ENCODE data around the gene MID2.

MID2 gene

GRCh38 chrX:107818900-107819521 lies 6.7 kb upstream of the MID2 start:
- DNase-seq (ENCODE audit: low read depth in 1 of 2, low spot score in 1 of 2) = no peak
- Histone ChIP-seq H3K27me3 (ENCODE audit: insufficient read depth, poor library complexity, severe bottlenecking) (no peaks in the 10 kb centered on the region), H3K4me3 (replicated peaks; ENCODE audit: insufficient read depth, low read length) (no peak overlapping the region), H3K27ac (replicated peaks) (no peak overlapping the region)
- TF ChIP-seq REST (IDR thresholded peaks at IDR 0.05; ENCODE audit: insufficient replicate concordance, low read depth) = no peak
- TF ChIP-seq POLR2AphosphoS5 (IDR thresholded peaks at IDR 0.05; ENCODE audit: low read depth) = no peak
- no peak for TF ChIP-seq GABPA (IDR thresholded peaks at IDR 0.05; ENCODE audit: low read depth)
- no peak for TF ChIP-seq SPI1 (IDR thresholded peaks at IDR 0.05; ENCODE audit: borderline replicate concordance, low read depth)
- TF ChIP-seq CTCF (IDR thresholded peaks at IDR 0.05; ENCODE audit: insufficient read depth, low read length) = no peak

GRCh38 chrX:107823042-107823441 lies 2.6 kb upstream of the MID2 start:
- TF ChIP-seq REST (IDR thresholded peaks at IDR 0.05; ENCODE audit: insufficient replicate concordance, low read depth) (no peak), CTCF (IDR thresholded peaks at IDR 0.05; ENCODE audit: insufficient read depth, low read length) (no peak), GABPA (IDR thresholded peaks at IDR 0.05; ENCODE audit: low read depth) (no peak), POLR2AphosphoS5 (IDR thresholded peaks at IDR 0.05; ENCODE audit: low read depth) (no peak), SPI1 (IDR thresholded peaks at IDR 0.05; ENCODE audit: borderline replicate concordance, low read depth) (no peak)
- H3K4me3 ChIP-seq (replicated peaks; ENCODE audit: insufficient read depth, low read length) = no peak overlapping the region
- DNase-seq (ENCODE audit: low read depth in 1 of 2, low spot score in 1 of 2) = no peak
- peaks cover 2% of the 10 kb centered on the region for H3K27me3 ChIP-seq (ENCODE audit: insufficient read depth, poor library complexity, severe bottlenecking)
- H3K27ac ChIP-seq (replicated peaks) = no peak overlapping the region

GRCh38 chrX:107823456-107823855 lies 2.2 kb upstream of the MID2 start:
- no peak for DNase-seq (ENCODE audit: low read depth in 1 of 2, low spot score in 1 of 2)
- H3K27ac ChIP-seq (replicated peaks) = no peak overlapping the region
- no peak overlapping the region for H3K4me3 ChIP-seq (replicated peaks; ENCODE audit: insufficient read depth, low read length)
- peaks cover 2% of the 10 kb centered on the region for H3K27me3 ChIP-seq (ENCODE audit: insufficient read depth, poor library complexity, severe bottlenecking)
- no peak for TF ChIP-seq SPI1 (IDR thresholded peaks at IDR 0.05; ENCODE audit: borderline replicate concordance, low read depth)
- TF ChIP-seq CTCF (IDR thresholded peaks at IDR 0.05; ENCODE audit: insufficient read depth, low read length) = no peak

All from HL-60 (cell line).